Measurements from ENCODE around the gene CAPN15.

GRCh38 chr16:559021-559380 lies 31.5 kb downstream of the CAPN15 start:
- TF ChIP-seq CTCF (IDR thresholded peaks at IDR 0.05 in 8 of 11, conservative IDR thresholded peaks at IDR 0.05 in 3 of 11) (no peak), POLR2AphosphoS5 (IDR thresholded peaks at IDR 0.05) (no peak)

Measured in spleen (tissue), 7 donors.